ENCODE results near the gene SLC12A9.
"Not testable (repeated sequence)": the region's sequence is repeated elsewhere in the genome, so short reads cannot be mapped to it uniquely, and the experiment has no call there.

SLC12A9 gene

DNA sequence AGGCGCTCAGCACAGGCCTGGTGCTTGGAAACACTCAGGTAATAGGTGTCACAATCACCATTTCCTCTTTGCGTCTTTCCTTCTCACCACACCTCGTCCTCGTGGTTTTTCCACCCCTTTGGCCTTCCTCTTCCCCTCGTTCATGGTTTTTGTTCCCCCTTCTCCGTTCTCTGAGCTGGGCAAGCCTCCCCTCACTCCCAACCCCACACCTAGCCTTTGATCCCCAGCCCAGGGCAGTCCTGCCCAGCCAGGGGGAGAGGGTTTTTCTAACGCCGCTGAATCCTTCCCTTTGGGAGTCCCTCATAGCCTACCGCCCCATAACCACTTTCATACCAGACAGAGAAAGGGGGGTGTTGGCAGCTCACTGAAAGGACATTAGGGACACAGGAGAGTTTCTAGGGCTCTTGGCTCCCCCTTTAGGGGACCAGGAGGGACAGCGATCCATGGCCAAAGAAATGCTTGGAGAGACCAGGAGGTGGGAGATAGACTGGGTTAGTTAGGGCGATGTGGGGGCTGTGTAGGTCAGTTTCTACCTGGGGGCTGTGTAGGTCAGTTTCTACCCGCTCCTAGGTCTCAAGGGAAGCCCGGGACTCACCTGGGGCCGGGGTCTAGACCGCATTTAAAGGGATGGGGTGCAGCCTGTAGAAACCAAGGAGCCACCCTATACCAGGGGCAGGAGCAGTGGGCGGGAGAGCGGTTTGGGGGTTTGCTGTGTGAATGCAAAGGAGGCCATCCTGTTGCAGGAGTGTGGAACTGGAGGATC is 26.6 kb upstream of the SLC12A9 start:
- peak; percentile 74 for DNase-seq

DNA sequence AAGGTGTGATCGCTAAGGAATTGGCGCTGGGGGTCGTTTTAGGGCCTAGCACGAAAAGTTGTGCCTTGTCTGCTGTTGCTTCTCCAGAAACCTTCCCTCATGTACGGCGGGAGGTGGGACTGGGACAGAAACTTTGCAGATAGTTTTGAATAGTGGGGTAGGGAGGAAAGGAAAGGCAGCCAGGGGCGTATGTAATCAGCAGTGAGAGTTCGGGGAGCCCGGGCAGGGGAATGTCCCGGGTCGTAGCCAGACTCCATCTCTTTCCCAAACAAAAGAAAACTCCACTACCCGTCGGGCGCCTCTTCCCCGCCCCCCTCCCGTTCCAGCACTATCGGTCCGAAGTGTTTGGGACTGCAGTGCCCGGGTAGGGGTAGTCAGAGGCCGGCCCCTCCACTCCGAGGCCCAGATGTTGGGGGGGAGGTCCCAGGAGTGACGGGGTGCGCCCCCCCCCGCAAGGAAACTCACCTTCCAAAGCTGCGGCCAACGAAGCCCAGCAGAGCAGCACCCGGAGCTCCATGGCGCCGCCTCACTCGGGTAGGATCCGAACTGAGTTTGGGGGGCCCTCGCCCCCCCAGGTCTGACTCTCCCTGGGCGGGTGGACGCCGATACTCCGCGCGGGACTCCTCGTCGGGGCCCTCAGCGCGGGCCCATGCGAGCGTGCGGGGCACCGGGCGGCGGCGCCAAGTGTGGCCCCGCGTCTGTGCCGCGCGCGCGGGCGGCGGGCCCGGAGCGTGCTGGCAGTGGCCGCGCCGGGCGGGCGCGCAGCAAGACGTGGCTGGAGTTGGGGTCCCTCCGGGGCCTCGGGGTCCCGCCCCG is 25.8 kb upstream of the SLC12A9 start:
- DNase-seq = peak; percentile 57

DNA sequence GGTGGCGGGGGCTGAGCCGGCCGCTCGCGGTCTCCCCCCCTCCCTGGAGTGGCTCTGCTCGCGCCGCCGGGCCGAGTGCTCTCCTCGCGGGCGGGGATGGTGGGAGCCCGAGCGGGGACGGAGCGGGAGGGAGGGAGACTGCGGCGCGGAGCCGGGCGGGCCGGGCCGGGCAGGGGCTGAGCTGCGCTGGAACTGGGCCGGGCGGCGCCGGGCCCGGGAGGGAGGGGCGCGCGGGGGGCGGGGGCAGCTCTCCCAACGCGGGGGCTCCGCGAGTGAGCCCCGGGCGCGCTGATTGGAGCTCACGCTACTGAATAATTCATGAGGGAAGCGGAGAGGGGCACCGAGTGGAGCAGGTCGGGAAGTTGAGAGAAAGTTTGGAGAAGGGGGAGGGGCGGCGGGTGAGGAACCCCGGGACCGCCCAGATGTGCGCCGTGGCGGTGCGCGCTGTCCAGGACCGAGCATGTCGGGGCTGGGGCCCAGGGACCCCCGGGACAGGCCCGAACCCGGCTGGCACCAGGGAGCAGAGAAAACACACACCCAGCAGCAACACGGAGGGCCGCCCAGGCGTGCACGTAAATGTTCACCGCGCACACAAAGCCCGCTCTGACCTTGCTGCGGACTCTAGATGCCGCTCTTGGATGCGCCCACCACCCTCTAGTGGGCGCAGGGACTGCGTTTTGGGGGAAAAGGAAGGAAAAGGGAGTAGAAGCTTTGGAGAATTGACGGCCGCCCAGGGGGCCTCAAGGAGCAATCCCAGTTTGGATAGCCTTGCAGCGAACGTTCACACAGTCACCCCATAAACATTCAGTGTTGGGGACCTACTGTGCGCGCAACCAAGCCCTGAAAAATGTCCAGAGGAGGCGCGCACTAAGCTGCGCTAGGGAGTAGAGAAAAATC is 24.9 kb upstream of the SLC12A9 start, which contains the start of gene EPHB4:
TSS of gene EPHB4 (minus strand) at position 194 of the 897 bp plus-strand sequence. CDS start 493 bp downstream, outside the sequence.
- peak; percentile 91 for DNase-seq

- DNase-seq = no peak
Measured at GRCh38 chr7:100829150-100829716, 23.3 kb upstream of the SLC12A9 start.

DNA sequence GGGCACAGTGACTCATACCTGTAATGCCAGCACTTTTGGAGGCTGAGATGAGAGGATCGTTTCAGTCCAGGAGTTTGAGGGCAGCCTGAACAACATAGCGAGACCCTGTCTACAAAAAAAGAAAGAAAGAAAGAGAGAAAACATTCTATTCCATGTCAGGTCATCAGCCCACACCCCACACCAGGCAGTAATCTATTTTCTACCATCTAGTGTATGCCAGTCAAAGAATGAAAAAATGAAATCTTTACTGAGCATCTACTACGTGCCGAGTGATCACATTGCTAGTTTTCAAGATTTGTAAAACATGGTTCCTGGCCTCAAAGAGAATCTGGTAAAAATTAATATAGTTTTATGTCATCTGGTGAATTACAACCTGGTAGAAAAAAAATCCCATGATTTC is 22.1 kb upstream of the SLC12A9 start:
- DNase-seq = no peak

GRCh38 chr7:100832281-100832633 is 20.3 kb upstream of the SLC12A9 start:
- DNase-seq = no peak

GRCh38 chr7:100835903-100836811 is 16.4 kb upstream of the SLC12A9 start:
- DNase-seq = no peak

DNA sequence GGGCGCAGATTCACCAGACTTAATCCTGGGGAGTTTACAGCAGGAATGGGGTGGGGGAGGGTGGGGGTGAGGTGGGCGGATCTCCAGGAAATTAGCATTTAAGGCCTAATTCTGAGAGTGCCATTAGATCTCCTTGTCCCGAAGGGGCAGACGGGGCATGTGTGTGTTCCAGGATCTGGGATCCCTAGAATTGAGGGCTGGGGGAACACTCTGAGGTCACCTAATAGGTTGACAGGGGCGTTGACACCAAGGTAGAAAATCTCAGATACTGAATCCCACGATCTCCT is 15.8 kb upstream of the SLC12A9 start:
- no peak for DNase-seq

- DNase-seq = peak; percentile 94
Measured at GRCh38 chr7:100837099-100837836, 15.2 kb upstream of the SLC12A9 start.

- no peak for DNase-seq
Measured at GRCh38 chr7:100839361-100839760, 13.2 kb upstream of the SLC12A9 start.

DNA sequence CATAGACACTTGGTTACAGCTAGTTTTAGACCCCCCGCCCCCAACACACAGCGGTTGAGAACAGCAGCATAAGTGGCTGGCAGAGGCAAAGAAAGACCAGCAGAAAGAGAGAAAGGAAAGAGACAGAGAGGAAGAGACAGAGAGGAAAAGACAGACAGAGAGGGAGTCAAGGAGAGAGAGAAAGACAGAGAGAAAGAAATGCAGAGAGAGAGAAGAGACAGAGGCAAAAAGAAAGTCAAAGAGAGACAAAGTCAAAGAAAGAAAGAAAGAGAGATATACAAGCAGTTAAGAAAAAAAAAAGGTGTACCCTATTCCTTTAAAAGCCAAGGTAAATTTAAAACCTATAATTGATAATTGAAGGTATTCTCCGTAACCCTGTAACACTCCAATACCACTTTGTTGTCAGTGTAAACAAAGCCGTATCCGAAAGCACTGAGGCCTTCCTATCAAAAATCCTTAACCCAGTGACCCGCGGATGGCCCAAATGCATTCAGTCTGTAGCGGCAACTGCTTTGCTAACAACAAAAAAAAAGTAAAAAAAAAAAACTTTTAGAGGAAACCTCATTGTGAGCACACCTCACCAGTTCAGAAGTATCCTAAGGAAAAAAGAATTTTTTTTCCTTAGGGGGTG is 11.9 kb upstream of the SLC12A9 start:
- no peak for DNase-seq

GRCh38 chr7:100847360-100847759 is 5.2 kb upstream of the SLC12A9 start:
- no peak for DNase-seq

DNA sequence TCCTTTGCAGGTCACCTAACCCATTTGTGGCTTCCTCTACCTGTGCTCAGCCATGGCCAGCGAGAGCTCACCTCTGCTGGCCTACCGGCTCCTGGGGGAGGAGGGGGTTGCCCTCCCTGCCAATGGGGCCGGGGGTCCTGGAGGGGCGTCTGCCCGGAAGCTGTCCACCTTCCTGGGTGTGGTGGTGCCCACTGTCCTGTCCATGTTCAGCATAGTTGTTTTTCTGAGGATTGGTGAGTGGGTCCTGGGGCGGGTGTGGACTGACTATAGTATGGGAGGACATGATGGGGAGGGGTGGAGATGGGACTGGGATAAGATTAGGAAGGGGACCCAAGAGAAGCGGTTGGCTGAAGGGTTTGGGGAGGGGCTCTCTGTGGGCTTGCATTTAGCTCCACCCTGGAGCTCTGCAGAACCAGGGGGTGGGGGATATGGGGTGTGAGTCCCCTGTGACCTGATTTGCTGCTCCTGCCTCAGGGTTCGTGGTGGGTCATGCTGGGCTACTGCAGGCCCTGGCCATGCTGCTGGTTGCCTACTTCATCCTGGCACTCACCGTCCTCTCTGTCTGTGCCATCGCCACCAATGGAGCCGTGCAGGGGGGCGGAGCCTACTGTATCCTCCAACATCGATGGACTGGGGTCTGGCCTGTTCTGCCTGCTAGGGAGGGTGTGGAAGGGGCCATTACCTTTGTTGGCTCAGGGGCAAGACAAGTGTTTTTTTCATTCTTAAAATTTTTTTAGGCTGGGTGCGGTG is 1.8 kb downstream of the SLC12A9 start:
- DNase-seq = no peak

- not testable (repeated sequence) for DNase-seq
Measured at GRCh38 chr7:100854899-100855298, 2.4 kb downstream of the SLC12A9 start.

DNA sequence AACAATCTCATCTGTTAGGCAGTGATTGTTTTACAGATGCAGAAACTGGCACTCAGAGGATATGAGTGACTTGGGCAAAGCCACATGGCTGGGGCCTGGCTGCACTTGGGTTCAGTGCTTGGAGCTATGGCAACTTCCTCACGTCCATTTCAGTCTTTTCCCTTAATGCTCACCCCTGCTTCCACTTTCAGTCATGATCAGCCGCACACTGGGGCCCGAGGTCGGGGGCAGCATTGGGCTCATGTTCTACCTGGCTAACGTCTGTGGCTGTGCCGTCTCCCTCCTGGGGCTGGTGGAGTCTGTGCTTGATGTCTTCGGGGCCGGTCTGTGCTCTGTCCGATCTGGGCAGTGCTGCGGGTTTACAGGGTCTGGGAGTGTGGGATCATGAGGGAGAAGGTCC is 3.0 kb downstream of the SLC12A9 start:
- no peak for DNase-seq

GRCh38 chr7:100856871-100857282 is 4.4 kb downstream of the SLC12A9 start:
- DNase-seq = no peak

DNA sequence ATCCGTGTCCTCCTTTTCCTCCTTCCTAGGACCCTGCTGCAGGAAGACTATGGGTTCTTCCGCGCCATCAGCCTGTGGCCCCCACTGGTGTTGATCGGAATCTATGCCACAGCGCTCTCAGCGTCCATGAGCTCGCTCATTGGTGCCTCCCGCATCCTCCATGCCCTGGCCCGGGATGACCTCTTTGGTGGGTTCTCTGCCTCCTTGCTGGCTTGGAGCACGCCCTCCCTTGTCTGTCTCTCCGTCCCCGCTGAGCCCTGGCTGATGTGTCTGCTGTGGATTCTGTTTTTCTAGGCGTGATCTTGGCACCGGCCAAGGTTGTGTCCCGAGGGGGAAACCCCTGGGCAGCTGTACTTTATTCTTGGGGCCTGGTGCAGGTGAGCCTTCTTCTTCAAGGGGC is 7.3 kb downstream of the SLC12A9 start:
- no peak for DNase-seq

GRCh38 chr7:100860702-100861615 is 8.4 kb downstream of the SLC12A9 start:
- DNase-seq = no peak

- DNase-seq = no peak
Measured at GRCh38 chr7:100861616-100861985, 9.1 kb downstream of the SLC12A9 start.
